Psoas muscle (tissue), 8 donors: ENCODE data around the gene MYO1F. TPM values are rescaled to one million over a fixed set of nuclear protein-coding genes. Genes with fewer than 3 reads are reported as not detected.
A peak's percentile ranks its signal among the peaks of the same experiment; 100 is the strongest.

Experiments used
- ATAC-seq, 4 donors: fragments of 200-7000 bp; cut with Tn5 transposase; one replicate each; pipeline ENCODE4 v1.9.1; 2020; ENCODE audit warnings: moderate library complexity in 3 of 4, mild to moderate bottlenecking in 2 of 4
- DNase-seq, 2 donors: peaks; one replicate each; pipeline ENCODE4 v3.0.0-alpha.2; 2020
- H3K27ac ChIP-seq: fragments of 200-600 bp; one replicate; pipeline ENCODE4 v1.8.0; 2022
- H3K27me3 ChIP-seq, 3 donors: fragments of 200-600 bp in 1 of 3; one replicate each; pipeline versions ENCODE4 v1.6.1 to v1.8.0; 2013 to 2022; ENCODE audit warnings: low read length in 2 of 3, mild to moderate bottlenecking in 2 of 3, moderate library complexity in 1 of 3; ENCODE audit not compliant: insufficient read depth in 3 of 3
- H3K36me3 ChIP-seq, 2 donors: fragments of 200-600 bp in 1 of 2; one replicate each; pipeline versions ENCODE4 v1.6.1 to v1.8.0; 2013 to 2022; ENCODE audit warnings: low read depth in 1 of 2, mild to moderate bottlenecking in 1 of 2, moderate library complexity in 1 of 2; ENCODE audit not compliant: insufficient read depth in 1 of 2
- H3K4me1 ChIP-seq: fragments of 200-600 bp; one replicate; pipeline ENCODE4 v1.8.0; 2022
- H3K4me3 ChIP-seq: fragments of 200-600 bp; one replicate; pipeline ENCODE4 v1.8.0; 2022; ENCODE audit warnings: mild to moderate bottlenecking
- H3K9me3 ChIP-seq: fragments of 200-600 bp; one replicate; pipeline ENCODE4 v1.8.0; 2022
- WGBS, 3 donors: extraction: QIAGEN DNeasy Blood & Tissue Kit; methylation state at CpG; one replicate each; pipeline versions ENCODE4 v1.1.6 to v1.1.7; 2013; 5-methylcytosine and 5-hydroxymethylcytosine counted together
- intact Hi-C, 2 donors: fragments of 100-400 bp; cut with DNase I; formaldehyde crosslinking; loops; one replicate each; pipeline versions ENCODE4 v1.11.0 to v1.14.2; 2022
- polyA plus RNA-seq, 3 donors: library from polyadenylated mRNA; stranded (reverse); fragments of 200-250 nt; gene quantifications; one replicate each; pipeline ENCODE4 v1.2.3, GENCODE V29; 2013
- total RNA-seq, 4 donors: library from RNA; stranded (reverse); fragmentation: NEBNext Ultra II Directional in 2 of 4; extraction: Animal tissue kit (Norgen Biotek cat#: 25700) in 2 of 4; gene quantifications; one replicate each; pipeline versions ENCODE4 v1.2.1 to v1.2.4, GENCODE V29; 2021 to 2023
- TF ChIP-seq, protein P1 (sequence below): fragments of 200-600 bp; IDR thresholded peaks from one replicate; pipeline ENCODE4 v1.8.0; 2022; ENCODE audit warnings: antibody characterized with exemption
- donor health status: healthy with polysubstance abuse.
- donor health status: DM: no; HTN: no; CAD: no; lungs with moderate emphysema.
- donor health status: Bipolar disorder and iron deficiency.
- donor health status: healthy.
- donor health status: DM: yes; HTN: yes; CAD: no.
- donor health status: DM: no; HTN: no; CAD: no.
- donor health status: DM: no; HTN: no; CAD: no.
- donor health status: DM: yes; HTN: yes; CAD: no.

Gene MYO1F
- total and polyA plus RNA-seq, 7 donors: 1.00 to 6.3 (median 3.5) TPM

DNA sequence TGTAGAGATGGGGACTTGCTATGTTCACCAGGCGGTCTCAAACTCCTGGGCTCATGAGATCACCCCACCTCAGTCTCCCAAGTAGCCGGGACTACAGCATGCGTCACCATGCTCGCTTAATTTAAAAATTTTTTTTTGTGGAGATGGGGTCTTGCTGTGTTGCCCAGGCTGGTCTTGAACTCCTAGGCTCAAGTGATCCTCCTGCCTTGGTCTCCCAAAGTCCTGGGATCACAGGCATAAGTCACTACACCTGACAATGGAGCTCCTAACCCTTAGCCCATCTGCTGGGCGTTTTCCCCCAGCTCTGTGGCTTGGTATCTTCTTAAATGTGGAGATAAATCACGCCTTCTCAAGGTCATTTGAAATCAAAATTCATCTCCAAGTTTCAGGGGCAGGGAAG, 39.6 kb upstream of the MYO1F start:
- TF ChIP-seq, protein P1, sequence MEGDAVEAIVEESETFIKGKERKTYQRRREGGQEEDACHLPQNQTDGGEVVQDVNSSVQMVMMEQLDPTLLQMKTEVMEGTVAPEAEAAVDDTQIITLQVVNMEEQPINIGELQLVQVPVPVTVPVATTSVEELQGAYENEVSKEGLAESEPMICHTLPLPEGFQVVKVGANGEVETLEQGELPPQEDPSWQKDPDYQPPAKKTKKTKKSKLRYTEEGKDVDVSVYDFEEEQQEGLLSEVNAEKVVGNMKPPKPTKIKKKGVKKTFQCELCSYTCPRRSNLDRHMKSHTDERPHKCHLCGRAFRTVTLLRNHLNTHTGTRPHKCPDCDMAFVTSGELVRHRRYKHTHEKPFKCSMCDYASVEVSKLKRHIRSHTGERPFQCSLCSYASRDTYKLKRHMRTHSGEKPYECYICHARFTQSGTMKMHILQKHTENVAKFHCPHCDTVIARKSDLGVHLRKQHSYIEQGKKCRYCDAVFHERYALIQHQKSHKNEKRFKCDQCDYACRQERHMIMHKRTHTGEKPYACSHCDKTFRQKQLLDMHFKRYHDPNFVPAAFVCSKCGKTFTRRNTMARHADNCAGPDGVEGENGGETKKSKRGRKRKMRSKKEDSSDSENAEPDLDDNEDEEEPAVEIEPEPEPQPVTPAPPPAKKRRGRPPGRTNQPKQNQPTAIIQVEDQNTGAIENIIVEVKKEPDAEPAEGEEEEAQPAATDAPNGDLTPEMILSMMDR: no peak

DNA sequence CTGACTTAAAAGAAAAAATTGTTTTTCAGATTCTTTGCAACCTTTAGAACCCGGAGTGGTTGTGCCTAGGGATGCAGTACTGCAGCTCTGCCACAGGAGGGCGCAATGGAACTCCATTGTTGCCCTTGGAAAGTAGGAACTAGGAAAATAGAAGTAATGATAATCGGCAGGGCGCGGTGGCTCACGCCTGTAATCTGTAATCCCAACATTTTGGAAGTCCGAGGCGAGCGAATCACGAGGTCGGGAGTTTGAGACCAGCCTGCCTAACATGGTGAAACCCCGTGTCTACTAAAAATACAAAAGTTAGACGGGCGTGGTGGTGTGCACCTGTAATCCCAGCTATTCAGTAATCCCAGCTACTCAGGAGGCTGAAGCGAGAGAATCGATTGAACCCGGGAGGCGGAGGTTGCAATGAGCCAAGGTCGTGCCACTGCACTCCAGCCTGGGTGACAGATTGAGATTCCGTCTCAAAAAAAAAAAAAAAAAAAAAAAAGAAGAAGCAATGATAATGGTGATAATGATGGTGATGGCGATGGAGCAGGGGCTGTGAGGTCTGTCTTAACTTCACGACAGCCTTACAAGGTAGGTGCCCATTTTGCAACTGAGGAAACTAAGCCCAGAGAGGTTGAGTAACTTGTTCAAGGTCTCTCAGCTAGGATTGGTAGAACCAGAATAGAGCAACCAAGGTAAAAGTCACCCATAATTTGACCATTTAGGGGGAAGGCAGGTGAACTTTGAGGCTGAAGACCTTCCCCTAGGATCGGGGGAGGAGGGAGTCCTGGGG, 38.8 kb upstream of the MYO1F start:
- Histone ChIP-seq H3K9me3 (no peaks in the 10 kb centered on the region), H3K27me3 (peaks cover 0 to 3% (median 0%) of the 10 kb centered on the region in 3 donors), H3K27ac (no peak overlapping the region), H3K36me3 (no peaks in the 10 kb centered on the region), H3K4me3 (no peak overlapping the region), H3K4me1 (no peaks in the 10 kb centered on the region)
- DNase-seq: peak; percentile 34 to 59
- ATAC-seq: no peak
- WGBS, 3 donors: 25 to 28% (median 25%) methylated on average over 22 to 23 of the region's 23 CpGs
- intact Hi-C loops: no loop called here
- TF ChIP-seq, protein P1: peak; percentile 68

More for the DNA sequence above, 39.6 kb upstream of the MYO1F start:
- DNase-seq (no peak), ATAC-seq (no peak)
- Histone ChIP-seq H3K27me3 (peaks cover 0 to 3% (median 0%) of the 10 kb centered on the region in 3 donors), H3K9me3 (no peaks in the 10 kb centered on the region), H3K36me3 (no peaks in the 10 kb centered on the region), H3K4me3 (no peak overlapping the region), H3K27ac (no peak overlapping the region), H3K4me1 (no peaks in the 10 kb centered on the region)
- intact Hi-C loops: no loop called here
- WGBS, 3 donors: 74 to 86% (median 81%) methylated on average over 6 of the region's 6 CpGs

GRCh38 chr19:8615024-8615423, 37.8 kb upstream of the MYO1F start:
- TF ChIP-seq, protein P1: no peak
- Histone ChIP-seq H3K27ac (no peak overlapping the region), H3K4me1 (no peaks in the 10 kb centered on the region), H3K27me3 (peaks cover 0 to 3% (median 3%) of the 10 kb centered on the region in 3 donors), H3K4me3 (no peak overlapping the region), H3K9me3 (no peaks in the 10 kb centered on the region), H3K36me3 (no peaks in the 10 kb centered on the region)
- DNase-seq: no peak
- WGBS, 3 donors: 12 to 21% (median 14%) methylated on average over 6 of the region's 6 CpGs
- intact Hi-C loops: no loop called here
- ATAC-seq: no peak

DNA sequence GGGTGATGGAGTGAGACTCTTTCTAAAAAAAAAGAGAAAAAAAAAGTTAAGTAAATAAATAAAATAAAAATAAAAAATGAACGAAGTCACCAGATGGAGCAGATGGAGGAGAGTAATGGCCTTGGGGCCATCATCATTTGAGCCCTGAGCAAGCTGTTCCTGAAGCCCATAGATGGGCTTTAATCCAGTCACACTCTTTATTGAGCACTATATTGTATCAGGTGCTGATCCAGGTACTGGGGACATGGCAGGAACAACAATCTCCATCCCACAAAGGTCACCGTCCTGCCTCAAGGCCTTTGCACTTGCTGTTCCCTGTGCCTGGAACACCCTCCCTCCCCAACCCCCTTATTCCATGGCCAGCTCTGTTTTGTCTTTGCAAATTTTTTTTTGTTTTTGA, 37.2 kb upstream of the MYO1F start:
- H3K27me3 ChIP-seq: peaks cover 0 to 7% (median 7%) of the 10 kb centered on the region in 3 donors
- no peaks in the 10 kb centered on the region for H3K4me1 ChIP-seq
- no peak overlapping the region for H3K27ac ChIP-seq
- H3K4me3 ChIP-seq: no peak overlapping the region
- TF ChIP-seq, protein P1: no peak
- DNase-seq: no peak
- intact Hi-C loops: no loop called here
- no peak for ATAC-seq
- H3K36me3 ChIP-seq: no peaks in the 10 kb centered on the region
- H3K9me3 ChIP-seq: no peaks in the 10 kb centered on the region
- WGBS, 3 donors: 64 to 69% (median 65%) methylated on average over 2 of the region's 2 CpGs
